HG02943 (cell line): ENCODE data around the gene C8B.

Source experiments
- ATAC-seq: cut with Tn5 transposase; IDR thresholded peaks from one replicate; pipeline ENCODE4 v1.9.1; 2021; ENCODE audit warnings: mild to moderate bottlenecking, low read depth, moderate library complexity; ENCODE audit not compliant: unreplicated experiment

C8B gene

DNA sequence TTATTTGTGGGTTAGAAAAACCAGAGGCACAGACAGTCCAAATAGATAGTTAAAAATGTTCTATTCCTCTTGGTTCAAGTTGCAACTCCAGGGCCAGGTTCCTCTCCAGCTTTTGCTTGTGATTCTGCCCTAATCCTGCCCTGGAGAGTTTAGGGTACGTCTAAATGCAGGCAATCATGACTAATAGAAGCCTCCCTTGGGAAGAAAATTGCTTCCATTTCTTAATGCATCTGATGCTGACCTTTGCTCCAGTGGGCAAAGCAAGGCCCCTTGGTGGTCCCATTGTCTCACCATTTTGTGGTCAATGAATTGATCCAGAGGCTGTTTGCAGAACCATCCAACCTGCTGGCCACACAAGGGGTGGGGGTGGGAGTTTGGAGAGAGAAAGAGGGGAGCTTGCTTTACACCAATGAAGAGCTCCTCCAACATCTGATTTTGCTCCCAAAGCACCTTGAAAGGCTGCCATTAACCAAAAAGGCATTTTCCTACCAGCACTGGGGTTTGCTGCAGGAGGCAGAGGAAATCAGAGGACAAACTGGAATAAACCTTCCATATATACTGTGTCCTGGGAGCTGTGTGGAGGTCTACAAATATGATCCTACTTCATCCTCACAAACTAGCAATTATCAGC, 31.3 kb downstream of the C8B start:
- ATAC-seq = no peak

DNA sequence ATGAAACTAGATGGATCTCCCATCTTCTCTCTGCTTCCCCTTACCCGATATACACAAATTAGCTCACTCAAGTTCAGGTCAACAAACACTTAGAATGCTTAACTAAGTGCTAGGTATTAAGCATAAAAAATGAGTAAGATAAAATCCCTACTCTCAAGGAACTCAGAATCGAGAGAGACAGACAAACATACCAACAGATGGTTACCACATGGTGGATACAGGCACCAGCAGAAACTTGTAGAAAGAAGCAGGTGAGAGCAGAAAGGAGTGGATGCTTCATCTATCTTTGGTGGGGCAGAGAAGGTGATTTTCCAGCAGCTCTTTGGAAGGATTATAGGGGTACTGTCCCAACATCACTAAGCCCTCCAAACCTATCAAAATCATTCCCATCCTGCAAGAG, 32.2 kb downstream of the C8B start:
- ATAC-seq = no peak

DNA sequence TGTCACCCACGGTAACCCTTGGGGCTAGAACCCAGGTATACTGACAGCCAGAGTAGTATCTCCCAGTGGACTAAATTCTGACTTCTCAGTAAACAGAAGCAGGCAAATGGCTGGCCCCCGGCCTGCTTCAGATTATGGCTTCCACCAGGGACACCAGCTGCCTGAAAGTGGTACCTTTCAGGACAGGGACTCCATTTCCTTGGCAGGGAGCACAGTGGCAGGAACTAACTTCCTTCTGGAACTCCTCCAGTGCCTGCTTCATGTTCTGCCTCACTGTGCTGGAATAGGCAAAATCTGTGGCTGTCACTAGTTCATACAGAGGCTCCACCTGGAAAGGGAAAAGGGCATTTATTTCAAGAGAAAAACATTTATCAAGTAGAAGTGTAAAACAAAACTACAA, 32.7 kb downstream of the C8B start:
- no peak for ATAC-seq

DNA sequence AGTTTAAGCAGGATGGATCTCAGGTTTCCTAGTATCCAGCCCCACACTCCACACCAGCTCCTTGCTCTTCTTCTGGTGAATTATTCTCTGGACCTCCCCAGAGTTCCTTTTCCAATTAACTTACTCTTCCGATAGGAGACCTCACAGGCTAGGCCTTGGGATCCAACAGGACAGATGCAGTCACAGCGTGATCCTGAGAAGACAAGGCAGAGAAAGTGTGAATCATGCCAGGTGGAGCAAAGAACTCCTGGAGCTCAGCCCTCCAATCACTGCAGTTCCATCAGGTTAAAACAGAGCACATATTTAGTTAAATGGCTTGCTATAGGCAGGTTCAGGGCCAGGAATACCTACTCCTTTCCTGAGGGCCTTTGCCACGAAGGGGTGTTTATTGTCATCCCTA, 34.1 kb downstream of the C8B start:
- ATAC-seq = no peak

DNA sequence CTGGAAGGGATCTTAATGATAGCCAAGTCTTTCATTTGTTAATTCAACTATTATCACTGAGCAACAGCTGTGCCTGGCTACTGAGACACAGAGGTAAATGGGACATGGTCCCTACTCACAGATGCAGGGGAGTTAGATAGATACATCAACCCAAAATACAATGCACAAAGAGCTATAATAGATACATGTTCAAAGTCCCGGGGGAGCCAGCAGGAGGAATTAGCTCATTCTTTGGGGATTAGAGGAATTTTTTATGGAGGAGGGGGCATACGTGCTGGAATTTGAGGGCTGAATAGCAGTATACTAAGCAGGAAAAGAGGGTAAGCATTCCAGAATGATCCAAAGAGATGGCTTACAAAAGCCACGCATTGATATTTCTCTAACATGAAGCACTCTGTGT, 34.6 kb downstream of the C8B start:
- ATAC-seq = no peak

DNA sequence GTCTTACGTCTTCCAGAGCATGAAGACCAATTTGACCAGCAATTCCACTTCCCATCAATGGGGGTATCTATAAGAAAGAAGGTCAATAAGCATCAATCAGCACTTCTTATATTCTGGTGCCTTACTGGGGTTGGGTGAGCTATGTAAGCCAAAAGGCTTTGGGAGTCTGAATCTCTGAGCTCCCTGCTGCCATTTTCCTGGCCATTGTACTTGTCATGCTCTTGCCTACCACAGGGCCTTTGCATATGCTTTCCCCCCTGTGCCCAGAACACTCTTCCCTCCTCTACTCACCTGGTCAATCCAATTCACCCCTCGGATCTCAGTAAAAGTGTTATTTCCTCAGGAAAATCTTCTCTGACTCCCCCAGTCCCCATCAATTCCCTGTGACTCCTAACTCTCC, 36.3 kb downstream of the C8B start:
- ATAC-seq = no peak

DNA sequence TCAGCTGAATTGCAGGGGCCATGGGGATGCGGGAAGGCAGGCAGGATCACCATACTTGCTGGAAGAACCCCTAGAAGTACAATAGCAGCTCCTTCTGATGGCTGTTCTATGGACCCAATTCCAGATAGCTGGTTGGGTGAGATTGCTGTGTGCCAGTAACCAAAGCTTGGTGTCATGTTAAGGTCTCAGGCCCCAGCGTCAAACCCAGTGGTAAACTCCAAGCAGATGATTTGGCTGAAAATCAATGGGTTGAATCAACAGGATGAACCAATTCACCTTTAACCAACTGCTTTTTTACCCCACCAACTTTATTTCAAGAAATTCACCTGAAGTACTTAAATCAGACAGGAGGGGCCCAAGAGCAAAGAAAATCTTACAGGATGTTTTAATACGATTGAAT, 37.8 kb downstream of the C8B start:
- no peak for ATAC-seq

DNA sequence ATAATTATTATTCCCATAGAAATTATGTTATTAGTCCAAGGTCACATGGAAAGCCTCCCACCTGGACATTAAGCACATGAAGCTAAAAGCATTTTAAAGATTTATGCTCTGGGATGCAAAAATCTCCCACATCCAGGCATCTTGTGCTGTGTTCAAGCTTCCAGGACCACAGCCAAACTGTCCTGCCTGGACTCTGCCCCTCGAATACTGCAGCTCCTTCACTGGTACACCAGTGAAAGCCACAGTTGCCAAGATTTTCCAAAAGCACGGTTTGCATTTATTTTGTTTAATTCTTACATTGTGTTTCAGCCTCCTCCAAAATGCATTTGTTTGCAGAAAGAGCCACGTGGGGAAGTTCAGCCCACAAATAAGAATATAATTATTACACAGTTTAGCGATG, 38.6 kb downstream of the C8B start:
- ATAC-seq = no peak

DNA sequence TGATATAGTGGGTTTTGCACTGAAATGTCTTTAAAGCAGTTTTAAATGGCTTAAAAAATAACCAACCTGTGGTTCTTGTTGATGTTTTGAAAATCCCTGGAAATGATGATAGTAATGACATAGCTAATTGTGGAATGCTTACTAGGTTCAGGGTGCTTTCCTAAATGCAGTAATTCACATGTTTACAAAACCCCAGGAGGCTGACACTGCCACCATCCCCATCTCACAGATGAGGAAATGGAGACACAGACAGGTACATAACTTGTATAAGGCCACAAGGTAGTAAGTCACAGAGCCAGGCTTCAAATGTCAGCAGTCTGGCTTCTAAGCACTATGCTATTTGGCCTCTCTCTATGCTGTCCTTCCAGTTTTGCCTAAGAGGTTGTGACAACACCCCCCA, 40.6 kb downstream of the C8B start:
- no peak for ATAC-seq

DNA sequence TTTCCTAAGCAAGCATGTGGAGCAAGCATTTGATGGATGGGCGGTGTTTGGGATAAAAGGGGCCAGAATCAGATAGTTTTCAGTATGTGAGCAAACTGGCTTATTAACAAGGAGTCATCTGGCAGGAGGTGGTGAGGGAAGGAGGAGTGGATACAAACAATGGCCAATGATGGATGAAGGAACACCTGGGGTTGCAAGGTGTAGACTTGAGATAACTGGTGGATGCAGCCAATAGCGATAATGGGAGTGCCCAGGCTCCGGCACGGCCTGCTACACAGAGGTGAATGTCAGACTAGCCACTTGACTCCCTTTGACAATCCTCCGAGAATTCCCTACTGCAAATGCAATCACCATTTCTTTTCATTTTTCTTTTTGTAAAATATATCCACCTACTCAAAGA, 41.7 kb downstream of the C8B start:
- ATAC-seq = no peak

DNA sequence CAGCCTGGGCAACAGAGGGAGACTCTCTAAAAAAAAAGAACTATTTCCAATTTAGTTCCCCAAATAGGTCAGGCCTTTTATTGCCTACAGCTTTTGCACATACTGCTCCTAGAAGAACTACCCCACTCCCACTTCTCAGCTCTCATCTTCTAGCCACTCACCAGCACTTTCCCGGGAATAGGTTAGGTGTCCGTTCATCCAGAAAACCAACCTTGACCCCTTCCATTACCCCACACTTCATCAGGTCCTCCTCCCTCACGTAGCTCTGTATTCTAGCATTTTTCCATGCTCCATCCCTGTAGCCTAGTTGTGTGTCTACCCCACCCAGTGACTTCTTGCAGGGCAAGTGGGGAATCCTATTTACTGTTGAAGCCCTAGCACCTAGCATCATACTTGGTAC, 42.6 kb downstream of the C8B start:
- no peak for ATAC-seq

DNA sequence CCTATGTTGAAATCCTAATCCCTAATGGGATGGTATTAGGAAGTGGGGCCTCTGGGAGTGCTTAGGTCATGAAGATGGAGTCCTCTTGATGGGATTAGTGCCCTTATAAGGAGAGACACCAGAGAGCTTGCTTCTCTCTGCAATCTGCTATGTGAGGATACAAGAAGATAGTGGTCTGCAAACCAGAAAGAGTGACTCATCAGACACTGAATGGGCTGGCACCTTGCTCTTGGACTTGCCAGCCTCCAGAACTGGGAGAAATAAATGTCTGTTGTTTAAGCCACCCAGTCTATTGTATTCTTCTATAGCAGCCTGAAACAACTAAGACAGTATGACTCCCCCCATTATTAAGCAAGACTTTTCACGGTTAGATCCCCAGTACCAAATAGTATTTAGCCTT, 43.3 kb downstream of the C8B start:
- no peak for ATAC-seq

DNA sequence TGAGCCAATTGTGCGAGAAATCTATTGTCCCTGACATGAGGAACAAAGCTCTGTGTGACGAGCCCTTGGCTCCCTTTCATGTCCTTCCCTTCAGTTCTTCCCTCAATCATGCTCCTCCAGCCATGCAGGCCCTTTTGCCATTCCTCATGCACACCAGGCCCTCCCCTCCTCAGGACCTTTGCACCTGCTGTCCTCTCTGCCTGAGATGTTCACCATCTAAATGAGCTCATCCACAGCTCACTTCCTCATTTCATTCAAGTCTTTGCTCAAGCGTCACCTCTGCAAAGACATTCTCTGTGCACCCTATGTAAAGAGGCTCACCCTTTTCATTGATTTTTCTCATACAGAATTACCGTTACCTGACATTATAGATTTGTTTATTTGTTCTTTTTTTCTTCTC, 43.7 kb downstream of the C8B start:
- ATAC-seq = no peak

DNA sequence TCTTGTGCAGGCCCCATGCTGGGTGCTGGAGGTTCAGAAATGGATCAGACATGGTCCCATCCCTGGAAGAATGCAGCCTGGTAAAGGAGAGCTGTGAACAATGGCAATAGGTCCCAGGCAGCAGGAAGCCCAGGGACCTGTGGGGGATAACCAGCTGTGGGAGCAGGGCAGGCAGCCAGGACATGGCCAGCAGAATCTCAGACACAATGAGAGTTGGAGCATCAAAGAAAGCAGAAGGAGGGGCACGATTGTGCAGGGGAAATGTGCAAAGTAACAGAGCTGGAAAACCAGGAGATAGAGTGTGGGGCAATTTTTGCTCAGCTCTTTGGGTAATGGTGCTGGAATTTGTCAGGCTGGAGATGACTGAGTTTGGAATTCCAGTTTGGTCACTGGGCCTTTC, 44.3 kb downstream of the C8B start:
- ATAC-seq = no peak

DNA sequence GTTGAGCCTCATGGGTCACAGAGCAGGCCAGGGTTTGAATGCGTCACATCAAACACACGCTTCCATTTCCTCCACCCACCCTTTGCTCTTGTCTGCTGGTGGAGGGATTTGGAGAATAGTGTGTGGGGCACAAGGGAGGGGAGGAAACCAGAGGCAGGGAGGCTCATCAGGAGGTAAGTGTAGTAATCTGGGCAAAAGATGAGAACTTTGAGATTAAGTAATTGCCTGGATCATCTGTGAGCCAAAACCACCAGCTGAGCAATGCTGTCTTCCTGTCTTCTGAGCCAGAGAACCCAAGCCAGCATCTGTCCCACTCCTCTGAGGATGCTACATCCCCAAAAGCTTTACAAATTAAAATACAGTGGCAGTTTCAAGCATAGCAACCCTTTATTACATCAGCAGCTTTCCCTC, 45.2 kb downstream of the C8B start:
- ATAC-seq = no peak

DNA sequence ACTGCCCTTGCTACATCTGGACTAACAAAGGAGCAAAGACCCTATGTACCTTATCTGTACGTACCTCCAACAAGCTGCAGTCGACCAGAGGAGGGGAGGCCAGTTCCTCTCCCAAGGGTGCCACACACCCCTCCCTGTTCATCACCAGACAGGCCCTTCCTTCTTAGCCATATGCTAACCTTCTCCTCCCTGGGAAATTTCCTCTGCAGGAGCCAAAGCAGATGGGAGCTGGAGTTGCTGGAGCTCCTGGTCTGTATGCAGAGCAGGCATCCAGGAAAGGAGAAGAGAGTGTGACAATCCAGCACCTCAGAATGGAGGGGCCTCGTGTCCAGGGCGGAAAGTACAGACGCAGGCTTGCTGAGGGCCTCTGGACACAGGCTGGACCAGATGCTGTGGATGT, 48.5 kb downstream of the C8B start:
- no peak for ATAC-seq

DNA sequence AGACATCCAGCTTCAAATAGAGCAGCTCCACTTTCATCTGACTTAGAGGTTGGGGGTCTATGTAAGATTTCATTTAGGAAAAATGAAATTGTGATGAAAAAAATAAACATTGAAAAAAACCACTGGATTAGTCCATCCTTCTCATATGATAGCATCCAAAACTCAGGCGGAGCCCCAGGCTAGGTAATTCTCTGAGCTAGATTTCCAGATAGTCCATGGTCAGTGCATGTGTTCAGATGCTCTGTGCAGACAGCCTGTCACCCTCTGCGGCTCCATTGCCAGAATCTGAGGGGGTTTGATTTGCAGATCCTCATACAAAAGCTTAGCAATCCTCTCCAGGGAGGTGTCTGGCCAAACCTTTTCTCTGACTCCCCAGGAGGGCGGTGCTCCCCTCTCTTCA, 49.2 kb downstream of the C8B start:
- no peak for ATAC-seq

DNA sequence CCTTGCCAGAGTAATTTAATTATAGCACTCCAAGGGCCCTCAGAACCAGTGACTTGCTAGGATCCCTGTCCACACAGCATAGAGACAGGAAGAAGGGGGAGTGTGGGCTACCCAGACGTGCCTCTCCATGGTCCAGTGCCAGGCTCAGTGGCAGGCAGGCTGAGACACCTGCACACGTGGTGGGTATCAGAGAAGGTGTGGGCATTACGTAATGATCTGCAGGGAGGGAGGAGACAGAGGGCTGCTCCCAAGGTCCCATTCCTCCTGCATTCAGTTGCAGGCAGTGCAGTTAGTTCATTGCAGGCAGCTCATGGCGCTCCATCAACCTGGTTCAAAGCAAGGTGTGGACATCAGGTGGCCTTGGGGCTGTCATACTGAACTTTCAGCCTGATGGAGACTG, 49.9 kb downstream of the C8B start:
- ATAC-seq = no peak

DNA sequence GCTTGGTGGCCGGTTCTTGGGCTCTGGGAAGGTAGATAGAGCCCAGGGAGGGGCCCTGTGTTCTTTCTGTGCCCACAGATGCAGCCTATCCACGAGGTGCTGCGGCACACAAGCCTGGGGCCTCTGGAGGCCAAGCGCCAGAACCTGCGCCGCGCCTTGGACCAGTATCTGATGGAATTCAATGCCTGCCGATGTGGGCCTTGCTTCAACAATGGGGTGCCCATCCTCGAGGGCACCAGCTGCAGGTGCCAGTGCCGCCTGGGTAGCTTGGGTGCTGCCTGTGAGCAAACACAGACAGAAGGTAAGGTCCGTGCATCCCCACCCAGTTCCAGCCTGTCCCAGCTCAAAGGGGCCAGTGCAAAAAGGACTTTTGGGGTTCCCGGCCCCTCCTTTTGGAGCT, 53.5 kb downstream of the C8B start:
- ATAC-seq = no peak

DNA sequence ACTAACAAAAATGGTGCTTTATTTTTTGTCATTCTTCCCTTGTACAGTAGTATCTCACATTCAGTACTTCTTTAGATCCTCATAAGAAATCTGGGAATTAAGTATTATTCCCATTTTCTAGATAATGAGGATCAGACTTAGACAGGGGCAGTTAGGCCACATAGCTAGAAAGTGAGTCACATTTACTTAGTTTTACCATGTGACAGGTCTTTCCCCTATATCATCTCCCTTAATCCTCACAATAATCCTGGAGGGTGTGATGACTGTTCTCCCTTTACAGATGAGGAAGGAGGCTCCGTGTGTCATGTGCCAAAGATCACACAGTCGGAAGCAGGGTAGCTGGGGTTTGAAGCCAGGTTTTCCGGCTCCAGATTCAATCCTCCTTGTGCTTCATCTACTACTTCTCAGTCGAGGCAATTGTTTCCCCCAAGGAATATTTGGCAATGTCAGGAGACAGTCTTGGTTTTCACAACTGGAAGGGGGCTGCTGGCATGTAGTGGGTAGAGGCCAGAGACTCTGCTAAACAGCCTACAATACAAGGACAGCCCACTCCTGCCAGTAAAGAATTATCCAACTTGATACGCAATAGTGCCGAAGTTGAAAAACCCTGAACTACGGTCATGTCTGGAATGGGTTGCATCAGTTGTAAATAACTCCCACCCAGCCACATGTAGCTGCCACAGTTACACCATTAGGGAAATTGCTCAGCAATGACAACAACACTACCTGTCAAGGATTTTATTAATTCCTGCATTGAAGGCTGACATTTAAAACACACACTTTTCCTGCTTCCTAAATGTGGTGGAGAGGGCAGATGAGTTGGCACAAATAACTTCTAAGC, 54.5 kb downstream of the C8B start:
- ATAC-seq = no peak

DNA sequence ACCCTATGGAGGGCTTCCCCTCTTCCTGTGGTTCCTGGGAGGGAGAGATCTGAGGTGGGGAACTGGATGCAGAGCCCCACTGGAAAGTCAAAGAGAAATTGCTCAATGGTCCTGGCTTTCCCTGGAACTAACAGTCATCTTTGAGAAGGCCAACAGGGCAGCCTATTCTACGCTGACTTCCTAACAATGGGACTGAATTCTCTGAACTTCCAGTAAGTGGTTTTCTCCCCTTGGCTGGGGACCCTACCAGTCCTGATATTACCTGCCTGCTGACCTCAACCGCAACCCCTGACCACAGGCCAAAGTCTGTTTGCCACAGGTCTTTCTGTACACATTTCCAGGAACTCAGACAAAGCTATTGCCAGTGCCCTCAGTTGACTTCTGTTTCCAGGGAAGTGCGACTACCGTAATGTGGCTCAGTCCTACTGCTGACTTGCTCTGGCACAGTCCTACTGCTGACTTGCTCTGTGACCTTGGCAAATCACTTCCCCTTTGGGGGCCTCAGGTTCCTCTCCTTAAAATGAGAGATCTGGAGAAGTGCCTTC, 55.3 kb downstream of the C8B start:
- no peak for ATAC-seq

DNA sequence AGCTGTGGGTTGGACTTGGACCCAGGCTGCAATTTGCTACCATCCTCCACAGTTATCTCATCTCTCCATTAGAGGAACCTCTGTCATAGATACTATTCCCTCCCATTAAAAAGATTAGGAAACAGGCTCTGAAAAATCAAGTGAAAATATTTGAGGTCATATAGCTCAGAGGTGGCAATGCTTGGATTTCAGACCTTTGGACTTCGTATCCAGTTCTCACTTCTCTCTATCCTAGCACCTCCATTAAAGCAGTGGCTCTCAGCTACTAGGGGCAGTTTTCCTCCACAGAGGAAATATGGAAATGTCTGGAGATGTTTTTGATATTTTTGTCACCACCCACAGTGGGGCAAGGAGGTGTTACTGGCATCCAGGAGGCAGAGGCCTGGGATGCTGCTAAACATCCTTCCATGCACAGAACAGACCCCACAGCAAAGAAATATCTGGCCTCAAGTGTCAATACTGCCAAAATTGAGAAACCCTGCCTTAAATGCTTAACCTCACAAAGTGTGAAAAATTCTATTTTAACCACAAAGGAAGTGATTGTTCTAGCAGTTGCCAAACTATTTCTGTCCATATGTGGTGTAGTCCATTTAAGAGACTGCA, 57.1 kb downstream of the C8B start:
- no peak for ATAC-seq
